Measurements from ENCODE around the gene BHLHA15.

The BHLHA15 gene
- long read RNA-seq = 0 reads

- TF ChIP-seq, protein P1, sequence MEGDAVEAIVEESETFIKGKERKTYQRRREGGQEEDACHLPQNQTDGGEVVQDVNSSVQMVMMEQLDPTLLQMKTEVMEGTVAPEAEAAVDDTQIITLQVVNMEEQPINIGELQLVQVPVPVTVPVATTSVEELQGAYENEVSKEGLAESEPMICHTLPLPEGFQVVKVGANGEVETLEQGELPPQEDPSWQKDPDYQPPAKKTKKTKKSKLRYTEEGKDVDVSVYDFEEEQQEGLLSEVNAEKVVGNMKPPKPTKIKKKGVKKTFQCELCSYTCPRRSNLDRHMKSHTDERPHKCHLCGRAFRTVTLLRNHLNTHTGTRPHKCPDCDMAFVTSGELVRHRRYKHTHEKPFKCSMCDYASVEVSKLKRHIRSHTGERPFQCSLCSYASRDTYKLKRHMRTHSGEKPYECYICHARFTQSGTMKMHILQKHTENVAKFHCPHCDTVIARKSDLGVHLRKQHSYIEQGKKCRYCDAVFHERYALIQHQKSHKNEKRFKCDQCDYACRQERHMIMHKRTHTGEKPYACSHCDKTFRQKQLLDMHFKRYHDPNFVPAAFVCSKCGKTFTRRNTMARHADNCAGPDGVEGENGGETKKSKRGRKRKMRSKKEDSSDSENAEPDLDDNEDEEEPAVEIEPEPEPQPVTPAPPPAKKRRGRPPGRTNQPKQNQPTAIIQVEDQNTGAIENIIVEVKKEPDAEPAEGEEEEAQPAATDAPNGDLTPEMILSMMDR (IDR thresholded peaks at IDR 0.05; ENCODE audit: insufficient read depth, low read length) = no peak
- TF ChIP-seq POLR2AphosphoS5 (IDR thresholded peaks at IDR 0.05; ENCODE audit: low read depth) (no peak), GABPA (IDR thresholded peaks at IDR 0.05; ENCODE audit: low read depth) (no peak), SPI1 (IDR thresholded peaks at IDR 0.05; ENCODE audit: borderline replicate concordance, low read depth) (no peak)
- TF ChIP-seq, protein P2, sequence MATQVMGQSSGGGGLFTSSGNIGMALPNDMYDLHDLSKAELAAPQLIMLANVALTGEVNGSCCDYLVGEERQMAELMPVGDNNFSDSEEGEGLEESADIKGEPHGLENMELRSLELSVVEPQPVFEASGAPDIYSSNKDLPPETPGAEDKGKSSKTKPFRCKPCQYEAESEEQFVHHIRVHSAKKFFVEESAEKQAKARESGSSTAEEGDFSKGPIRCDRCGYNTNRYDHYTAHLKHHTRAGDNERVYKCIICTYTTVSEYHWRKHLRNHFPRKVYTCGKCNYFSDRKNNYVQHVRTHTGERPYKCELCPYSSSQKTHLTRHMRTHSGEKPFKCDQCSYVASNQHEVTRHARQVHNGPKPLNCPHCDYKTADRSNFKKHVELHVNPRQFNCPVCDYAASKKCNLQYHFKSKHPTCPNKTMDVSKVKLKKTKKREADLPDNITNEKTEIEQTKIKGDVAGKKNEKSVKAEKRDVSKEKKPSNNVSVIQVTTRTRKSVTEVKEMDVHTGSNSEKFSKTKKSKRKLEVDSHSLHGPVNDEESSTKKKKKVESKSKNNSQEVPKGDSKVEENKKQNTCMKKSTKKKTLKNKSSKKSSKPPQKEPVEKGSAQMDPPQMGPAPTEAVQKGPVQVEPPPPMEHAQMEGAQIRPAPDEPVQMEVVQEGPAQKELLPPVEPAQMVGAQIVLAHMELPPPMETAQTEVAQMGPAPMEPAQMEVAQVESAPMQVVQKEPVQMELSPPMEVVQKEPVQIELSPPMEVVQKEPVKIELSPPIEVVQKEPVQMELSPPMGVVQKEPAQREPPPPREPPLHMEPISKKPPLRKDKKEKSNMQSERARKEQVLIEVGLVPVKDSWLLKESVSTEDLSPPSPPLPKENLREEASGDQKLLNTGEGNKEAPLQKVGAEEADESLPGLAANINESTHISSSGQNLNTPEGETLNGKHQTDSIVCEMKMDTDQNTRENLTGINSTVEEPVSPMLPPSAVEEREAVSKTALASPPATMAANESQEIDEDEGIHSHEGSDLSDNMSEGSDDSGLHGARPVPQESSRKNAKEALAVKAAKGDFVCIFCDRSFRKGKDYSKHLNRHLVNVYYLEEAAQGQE (IDR thresholded peaks at IDR 0.05; ENCODE audit: insufficient replicate concordance, low read depth) = no peak
- Histone ChIP-seq H3K27ac (replicated peaks) (no peak within 1 kb of the TSS), H3K4me3 (replicated peaks; ENCODE audit: insufficient read depth, low read length) (no peak within 1 kb of the TSS), H3K27me3 (ENCODE audit: insufficient read depth, poor library complexity, severe bottlenecking) (no peaks in the 10 kb centered on the region)
- DNase-seq (ENCODE audit: low read depth in 1 of 2, low spot score in 1 of 2) = no peak
These were observed at the start of gene BHLHA15 for GRCh38 chr7:98211221-98211675. BHLHA15 (plus strand) TSS chr7:98211439; CDS start chr7:98212310, 871 bp downstream.

GRCh38 chr7:98162758-98163157 is 48.5 kb upstream of the BHLHA15 start:
- no peaks in the 10 kb centered on the region for H3K27me3 ChIP-seq (ENCODE audit: insufficient read depth, poor library complexity, severe bottlenecking)
- TF ChIP-seq, protein P2 (IDR thresholded peaks at IDR 0.05; ENCODE audit: insufficient replicate concordance, low read depth) = no peak
- TF ChIP-seq GABPA (IDR thresholded peaks at IDR 0.05; ENCODE audit: low read depth) (no peak), POLR2AphosphoS5 (IDR thresholded peaks at IDR 0.05; ENCODE audit: low read depth) (no peak), SPI1 (IDR thresholded peaks at IDR 0.05; ENCODE audit: borderline replicate concordance, low read depth) (no peak)
- TF ChIP-seq, protein P1 (IDR thresholded peaks at IDR 0.05; ENCODE audit: insufficient read depth, low read length) = no peak
- H3K4me3 ChIP-seq (replicated peaks; ENCODE audit: insufficient read depth, low read length) = no peak overlapping the region
- no peak for DNase-seq (ENCODE audit: low read depth in 1 of 2, low spot score in 1 of 2)
- no peak overlapping the region for H3K27ac ChIP-seq (replicated peaks)

DNA sequence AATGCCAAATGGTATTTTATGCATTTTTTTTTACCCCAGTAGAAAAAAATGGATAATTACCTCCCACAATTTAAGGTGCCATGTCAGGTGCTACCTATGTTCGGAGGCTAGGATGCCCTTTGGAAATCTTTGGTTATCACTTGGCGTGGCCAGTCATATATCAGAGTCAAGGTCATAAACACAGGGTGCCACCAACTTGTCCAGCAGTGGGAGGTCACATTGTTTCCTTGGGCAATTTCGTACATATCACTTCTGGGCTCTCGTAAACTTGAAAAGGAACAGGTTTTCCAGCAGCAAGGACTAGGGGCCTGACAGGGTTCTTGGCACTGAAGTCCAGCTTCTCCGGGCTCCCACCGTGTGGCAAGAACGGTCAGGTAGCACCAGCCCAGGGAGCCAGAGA is 48.0 kb upstream of the BHLHA15 start:
- Histone ChIP-seq H3K27ac (replicated peaks) (no peak overlapping the region), H3K27me3 (ENCODE audit: insufficient read depth, poor library complexity, severe bottlenecking) (no peaks in the 10 kb centered on the region), H3K4me3 (replicated peaks; ENCODE audit: insufficient read depth, low read length) (no peak overlapping the region)
- no peak for DNase-seq (ENCODE audit: low read depth in 1 of 2, low spot score in 1 of 2)
- TF ChIP-seq, protein P1 (IDR thresholded peaks at IDR 0.05; ENCODE audit: insufficient read depth, low read length) = no peak
- TF ChIP-seq POLR2AphosphoS5 (IDR thresholded peaks at IDR 0.05; ENCODE audit: low read depth) (no peak), SPI1 (IDR thresholded peaks at IDR 0.05; ENCODE audit: borderline replicate concordance, low read depth) (no peak), GABPA (IDR thresholded peaks at IDR 0.05; ENCODE audit: low read depth) (no peak)
- TF ChIP-seq, protein P2 (IDR thresholded peaks at IDR 0.05; ENCODE audit: insufficient replicate concordance, low read depth) = no peak

Data from HL-60 (cell line).